ENCODE measurements around the gene KLRB1. TPM values are rescaled to one million over a fixed set of nuclear protein-coding genes. Genes with fewer than 3 reads are reported as not detected.

Gene KLRB1
- polyA plus RNA-seq, 1 donor (not counting 4 experiments of a cell fraction or from before 2014, with no cell fraction given) = not detected

DNA sequence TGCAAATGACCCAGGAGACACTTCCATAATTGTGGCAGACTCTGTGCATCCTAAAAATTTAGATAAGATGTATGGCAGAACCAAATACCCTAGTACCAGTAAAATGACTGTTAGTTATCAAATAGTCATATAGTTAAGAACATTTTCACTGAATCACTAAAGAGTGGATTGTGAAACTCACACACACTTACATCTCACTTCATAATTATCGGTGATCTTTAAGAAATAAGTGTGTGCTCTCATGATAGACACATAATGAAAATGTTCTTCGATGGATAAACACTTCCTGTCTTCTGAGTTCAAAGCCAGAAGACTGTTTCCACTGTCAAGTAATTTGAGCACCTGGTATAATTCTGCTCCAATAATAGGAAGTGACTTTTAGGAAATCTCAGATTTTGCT lies 19.1 kb upstream of the KLRB1 start:
- Histone ChIP-seq H3K79me2 (ENCODE audit: control insufficient read depth, insufficient read depth, low read length) (no peaks in the 10 kb centered on the region), H3K4me1 (ENCODE audit: control insufficient read depth, extremely low read depth, insufficient read depth, low read length) (no peaks in the 10 kb centered on the region), H4K20me1 (ENCODE audit: control insufficient read depth, extremely low read depth, insufficient read depth, low read length) (no peaks in the 10 kb centered on the region), H3K9ac (ENCODE audit: control insufficient read depth, extremely low read depth, insufficient read depth, low read length) (no peak overlapping the region), H3K27ac (ENCODE audit: control insufficient read depth, insufficient read depth, low read length) (no peak overlapping the region), H3K4me3 (ENCODE audit: control insufficient read depth in 2 of 3, extremely low read depth in 1 of 3, insufficient read depth in 2 of 3, low read depth in 1 of 3, low read length in 3 of 3) (no peak overlapping the region), H3K4me2 (ENCODE audit: control insufficient read depth, extremely low read depth, insufficient read depth, low read depth, low read length) (no peak overlapping the region), H3K9me3 (ENCODE audit: control insufficient read depth, low read depth, low read length) (no peaks in the 10 kb centered on the region), H3K27me3 (ENCODE audit: control insufficient read depth, extremely low read depth, insufficient read depth, low read length) (no peaks in the 10 kb centered on the region), H2AFZ (ENCODE audit: control insufficient read depth, low read length) (no peak overlapping the region), H3K36me3 (ENCODE audit: control insufficient read depth in 2 of 2, extremely low read depth in 1 of 2, insufficient read depth in 2 of 2, low read length in 2 of 2) (no peaks in the 10 kb centered on the region), H3K9me1 (ENCODE audit: control insufficient read depth, extremely low read depth, insufficient read depth, low read length) (no peaks in the 10 kb centered on the region)
- DNase-seq (ENCODE audit: low read depth, low spot score) (no peak), FAIRE-seq (no peak)
- dilution Hi-C loops (cut with MboI; ENCODE audit: extremely low pct_ligation_motif_present, low sequenced_read_pairs) = loop anchor here (10.0 kb wide), 1 partner anchor 78 kb away; no protein-coding TSS in a partner anchor
- TF ChIP-seq EZH2 (IDR thresholded peaks at IDR 0.05; ENCODE audit: low read length) (no peak), CTCF (optimal IDR thresholded peaks at IDR 0.05 in 1 of 3, IDR thresholded peaks at IDR 0.05 in 1 of 3, conservative IDR thresholded peaks at IDR 0.05 in 1 of 3; ENCODE audit: extremely low read depth in 1 of 3, insufficient read depth in 2 of 3, low read length in 3 of 3) (no peak)

DNA sequence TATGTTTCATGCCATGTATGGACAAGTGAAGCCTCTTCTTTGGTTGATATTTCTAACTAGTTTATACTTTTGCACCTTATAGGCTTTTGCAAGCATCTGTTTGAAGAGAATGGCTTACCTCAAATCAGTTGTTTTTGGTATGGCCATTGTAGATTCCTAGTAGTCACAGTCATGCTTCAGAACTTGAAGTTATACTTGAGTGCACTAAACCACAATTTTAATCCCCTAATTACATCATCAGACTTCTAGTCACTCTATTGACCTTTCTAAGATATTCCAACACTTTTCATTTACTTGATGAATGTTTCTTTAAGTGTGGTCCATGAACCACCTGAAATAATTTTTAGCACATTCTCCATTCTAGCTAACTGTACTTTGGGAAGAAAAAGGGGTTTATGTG lies 18.6 kb upstream of the KLRB1 start:
- Histone ChIP-seq H3K36me3 (ENCODE audit: control insufficient read depth in 2 of 2, extremely low read depth in 1 of 2, insufficient read depth in 2 of 2, low read length in 2 of 2) (no peaks in the 10 kb centered on the region), H3K4me3 (ENCODE audit: control insufficient read depth in 2 of 3, extremely low read depth in 1 of 3, insufficient read depth in 2 of 3, low read depth in 1 of 3, low read length in 3 of 3) (no peak overlapping the region), H3K4me1 (ENCODE audit: control insufficient read depth, extremely low read depth, insufficient read depth, low read length) (no peaks in the 10 kb centered on the region), H3K27ac (ENCODE audit: control insufficient read depth, insufficient read depth, low read length) (no peak overlapping the region), H3K9me3 (ENCODE audit: control insufficient read depth, low read depth, low read length) (no peaks in the 10 kb centered on the region), H4K20me1 (ENCODE audit: control insufficient read depth, extremely low read depth, insufficient read depth, low read length) (no peaks in the 10 kb centered on the region), H3K4me2 (ENCODE audit: control insufficient read depth, extremely low read depth, insufficient read depth, low read depth, low read length) (no peak overlapping the region), H2AFZ (ENCODE audit: control insufficient read depth, low read length) (no peak overlapping the region), H3K79me2 (ENCODE audit: control insufficient read depth, insufficient read depth, low read length) (no peaks in the 10 kb centered on the region), H3K9me1 (ENCODE audit: control insufficient read depth, extremely low read depth, insufficient read depth, low read length) (no peaks in the 10 kb centered on the region), H3K27me3 (ENCODE audit: control insufficient read depth, extremely low read depth, insufficient read depth, low read length) (no peaks in the 10 kb centered on the region), H3K9ac (ENCODE audit: control insufficient read depth, extremely low read depth, insufficient read depth, low read length) (no peak overlapping the region)
- dilution Hi-C loops (cut with MboI; ENCODE audit: extremely low pct_ligation_motif_present, low sequenced_read_pairs) = loop anchor here (10.0 kb wide), 1 partner anchor 79 kb away; no protein-coding TSS in a partner anchor
- no peak for FAIRE-seq
- TF ChIP-seq EZH2 (IDR thresholded peaks at IDR 0.05; ENCODE audit: low read length) (no peak), CTCF (optimal IDR thresholded peaks at IDR 0.05 in 1 of 3, IDR thresholded peaks at IDR 0.05 in 1 of 3, conservative IDR thresholded peaks at IDR 0.05 in 1 of 3; ENCODE audit: extremely low read depth in 1 of 3, insufficient read depth in 2 of 3, low read length in 3 of 3) (no peak)
- no peak for DNase-seq (ENCODE audit: low read depth, low spot score)
